CD4-positive, alpha-beta T cell (primary cell): ENCODE measurements around the gene OSBPL10. TPM values are rescaled to one million over a fixed set of nuclear protein-coding genes. Genes with fewer than 3 reads are reported as not detected.

Source experiments
- ATAC-seq: fragments of 200-7000 bp; cut with Tn5 transposase; one replicate; pipeline ENCODE4 v1.10.0; 2022; ENCODE audit warnings: mild to moderate bottlenecking; ENCODE audit not compliant: poor library complexity
- CTCF ChIA-PET: fragments of 350-600 bp; sonication (Branson Sonifier 250); formaldehyde crosslinking; loops from one replicate; lab custom pipeline; 2021; ENCODE audit warnings: antibody characterized with exemption, inconsistent platforms; lab: Charles Lee
- POLR2A ChIA-PET: fragments of 350-600 bp; sonication (Branson Sonifier 250); formaldehyde crosslinking; loops from one replicate; lab custom pipeline; 2021; ENCODE audit warnings: antibody characterized with exemption, inconsistent platforms; lab: Charles Lee
- DNase-seq, 14 experiments: peaks; one replicate each; pipeline ENCODE4 v3.0.0-alpha.2; 2013 to 2020; ENCODE audit warnings: mixed read lengths in 2 of 14
- H3K27ac ChIP-seq, 2 donors: one replicate each; pipeline versions ENCODE4 v1.5.1 to v1.7.0; 2013; ENCODE audit warnings: low read length in 2 of 2, low read depth in 1 of 2, mild to moderate bottlenecking in 1 of 2
- H3K27me3 ChIP-seq, 2 experiments: 1 replicate in 1 of 2; 2 replicates in 1 of 2; pipeline versions ENCODE4 v1.6.1 to v1.7.0; 2013; ENCODE audit warnings: low read length in 2 of 2, control low read depth in 1 of 2, mild to moderate bottlenecking in 1 of 2, moderate library complexity in 1 of 2; ENCODE audit not compliant: insufficient read depth in 2 of 2, control insufficient read depth in 1 of 2
- H3K36me3 ChIP-seq: one replicate; pipeline ENCODE4 v1.6.1; 2013; ENCODE audit warnings: low read length, control low read depth; ENCODE audit not compliant: insufficient read depth
- H3K4me1 ChIP-seq: one replicate; pipeline ENCODE4 v1.6.1; 2013; ENCODE audit warnings: low read length, control low read depth; ENCODE audit not compliant: insufficient read depth
- H3K4me3 ChIP-seq: one replicate; pipeline ENCODE4 v1.5.1; 2013; ENCODE audit warnings: mild to moderate bottlenecking, low read length, moderate library complexity
- H3K9me3 ChIP-seq, 2 experiments: 1 replicate in 1 of 2; 2 replicates in 1 of 2; pipeline versions ENCODE4 v1.6.1 to v1.7.0; 2013; ENCODE audit warnings: low read length in 2 of 2, mild to moderate bottlenecking in 2 of 2, control low read depth in 1 of 2, moderate library complexity in 1 of 2; ENCODE audit not compliant: control insufficient read depth in 1 of 2, insufficient read depth in 1 of 2
- H3K27ac Mint-ChIP-seq: one replicate; pipeline ENCODE4 v1.8.0; 2020; ENCODE audit warnings: mixed read lengths
- H3K27me3 Mint-ChIP-seq: one replicate; pipeline ENCODE4 v1.8.0; 2021; ENCODE audit warnings: mixed read lengths
- H3K36me3 Mint-ChIP-seq: one replicate; pipeline ENCODE4 v1.8.0; 2021; ENCODE audit warnings: low read depth, mixed read lengths
- H3K4me1 Mint-ChIP-seq: one replicate; pipeline ENCODE4 v1.8.0; 2021; ENCODE audit warnings: low read depth, mixed read lengths
- H3K4me3 Mint-ChIP-seq: one replicate; pipeline ENCODE4 v1.8.0; 2020; ENCODE audit warnings: mild to moderate bottlenecking, mixed read lengths
- H3K9me3 Mint-ChIP-seq: one replicate; pipeline ENCODE4 v1.8.0; 2020; ENCODE audit warnings: mixed read lengths
- intact Hi-C, 2 experiments: fragments of 100-400 bp; cut with DNase I in 1 of 2; cut with micrococcal nuclease in 1 of 2; formaldehyde crosslinking; loops; one replicate each; pipeline versions ENCODE4 v1.15.1 to v1.9.0; 2023 to 2025; cut with DNase I, micrococcal nuclease
- total RNA-seq, 174 experiments: library from RNA in 2 of 174; stranded (reverse) in 2 of 174; gene quantifications; one replicate each; pipeline ENCODE4 v1.2.3 and lab custom pipeline; 2021 to 2026
- TF ChIP-seq, protein P1 (sequence below): fragments of 200-600 bp; IDR thresholded peaks from one replicate; pipeline ENCODE4 v1.8.0; 2022; ENCODE audit warnings: antibody characterized with exemption, mild to moderate bottlenecking

The OSBPL10 gene
- total RNA-seq, 2 experiments from 2014 or later: not detected

DNA sequence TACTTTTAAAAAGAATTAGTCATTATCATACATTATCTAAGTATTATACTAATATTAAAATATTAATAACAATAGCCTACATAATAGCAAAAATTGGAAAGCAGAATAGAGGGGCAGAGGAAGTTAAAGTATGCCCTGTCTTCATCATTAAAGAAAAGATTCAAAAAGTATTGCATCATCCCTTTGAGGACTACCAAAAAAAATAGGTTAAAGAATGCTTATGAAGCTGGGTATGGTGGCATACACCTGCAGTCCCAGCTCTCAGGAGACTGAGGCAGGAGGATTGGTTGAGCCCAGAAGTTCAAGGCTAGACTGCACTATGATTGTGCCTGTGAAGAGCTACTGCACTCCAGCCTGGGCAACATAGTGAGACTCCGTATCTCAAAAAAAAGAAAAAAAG is 240.7 kb downstream of the OSBPL10 start:
- H3K9me3 Mint-ChIP-seq: no peaks in the 10 kb centered on the region
- H3K27me3 Mint-ChIP-seq: no peaks in the 10 kb centered on the region
- no peaks in the 10 kb centered on the region for H3K36me3 Mint-ChIP-seq
- Histone ChIP-seq H3K27me3 (no peaks in the 10 kb centered on the region), H3K36me3 (no peaks in the 10 kb centered on the region), H3K4me3 (no peak overlapping the region), H3K4me1 (no peaks in the 10 kb centered on the region), H3K9me3 (no peaks in the 10 kb centered on the region), H3K27ac (no peak overlapping the region)
- ATAC-seq: no peak
- H3K4me1 Mint-ChIP-seq: no peaks in the 10 kb centered on the region
- no peak overlapping the region for H3K27ac Mint-ChIP-seq
- CTCF ChIA-PET: no interaction called here
- intact Hi-C loops: no loop called here
- POLR2A ChIA-PET: no interaction called here
- DNase-seq: no peak
- no peak overlapping the region for H3K4me3 Mint-ChIP-seq
- TF ChIP-seq, protein P1, sequence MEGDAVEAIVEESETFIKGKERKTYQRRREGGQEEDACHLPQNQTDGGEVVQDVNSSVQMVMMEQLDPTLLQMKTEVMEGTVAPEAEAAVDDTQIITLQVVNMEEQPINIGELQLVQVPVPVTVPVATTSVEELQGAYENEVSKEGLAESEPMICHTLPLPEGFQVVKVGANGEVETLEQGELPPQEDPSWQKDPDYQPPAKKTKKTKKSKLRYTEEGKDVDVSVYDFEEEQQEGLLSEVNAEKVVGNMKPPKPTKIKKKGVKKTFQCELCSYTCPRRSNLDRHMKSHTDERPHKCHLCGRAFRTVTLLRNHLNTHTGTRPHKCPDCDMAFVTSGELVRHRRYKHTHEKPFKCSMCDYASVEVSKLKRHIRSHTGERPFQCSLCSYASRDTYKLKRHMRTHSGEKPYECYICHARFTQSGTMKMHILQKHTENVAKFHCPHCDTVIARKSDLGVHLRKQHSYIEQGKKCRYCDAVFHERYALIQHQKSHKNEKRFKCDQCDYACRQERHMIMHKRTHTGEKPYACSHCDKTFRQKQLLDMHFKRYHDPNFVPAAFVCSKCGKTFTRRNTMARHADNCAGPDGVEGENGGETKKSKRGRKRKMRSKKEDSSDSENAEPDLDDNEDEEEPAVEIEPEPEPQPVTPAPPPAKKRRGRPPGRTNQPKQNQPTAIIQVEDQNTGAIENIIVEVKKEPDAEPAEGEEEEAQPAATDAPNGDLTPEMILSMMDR: no peak

DNA sequence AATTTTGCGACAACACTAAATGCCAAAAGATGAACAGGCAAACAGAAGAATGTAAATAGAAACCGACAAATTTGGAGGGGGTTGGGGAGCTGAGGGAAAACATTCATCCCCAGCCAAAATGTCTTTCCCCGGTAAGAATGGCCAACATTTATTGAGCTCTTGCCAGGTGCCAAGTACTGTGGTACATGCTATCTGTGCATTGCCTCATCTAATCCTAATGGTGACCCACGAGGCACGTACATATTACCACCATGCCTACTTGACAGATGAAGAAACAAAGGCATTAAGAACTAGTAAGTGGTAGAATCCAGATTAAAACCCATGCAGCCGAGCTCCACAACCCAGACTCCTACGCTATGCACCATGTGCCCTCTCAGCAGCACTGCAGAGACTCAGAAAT is 242.7 kb downstream of the OSBPL10 start:
- H3K27ac Mint-ChIP-seq: no peak overlapping the region
- TF ChIP-seq, protein P1: no peak
- H3K36me3 Mint-ChIP-seq: no peaks in the 10 kb centered on the region
- no peaks in the 10 kb centered on the region for H3K4me1 Mint-ChIP-seq
- CTCF ChIA-PET: no interaction called here
- no peaks in the 10 kb centered on the region for H3K9me3 Mint-ChIP-seq
- DNase-seq (no peak), ATAC-seq (no peak)
- H3K27me3 Mint-ChIP-seq: no peaks in the 10 kb centered on the region
- Histone ChIP-seq H3K27ac (no peak overlapping the region), H3K27me3 (no peaks in the 10 kb centered on the region), H3K4me1 (no peaks in the 10 kb centered on the region), H3K36me3 (no peaks in the 10 kb centered on the region), H3K4me3 (no peak overlapping the region), H3K9me3 (no peaks in the 10 kb centered on the region)
- POLR2A ChIA-PET: no interaction called here
- intact Hi-C loops: no loop called here
- H3K4me3 Mint-ChIP-seq: no peak overlapping the region

DNA sequence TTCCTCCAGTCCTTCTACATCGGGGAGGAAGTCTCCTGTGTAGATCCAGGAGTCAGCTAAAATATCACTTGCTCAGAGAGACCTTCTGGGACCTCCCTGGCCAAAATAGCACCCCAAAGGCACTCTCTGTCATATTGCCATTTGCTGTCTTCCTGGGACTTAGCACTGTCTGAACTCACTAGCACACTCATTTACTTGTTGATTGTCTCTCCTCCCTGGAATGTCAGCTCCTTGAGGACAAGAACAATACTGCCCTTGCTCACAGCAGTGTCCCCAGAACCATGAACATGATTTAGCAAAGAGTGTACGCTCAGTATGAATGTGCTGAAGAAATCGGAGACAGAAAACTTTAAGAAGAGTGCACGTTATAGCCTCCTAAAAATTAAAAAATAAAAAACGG is 245.4 kb downstream of the OSBPL10 start:
- no peaks in the 10 kb centered on the region for H3K9me3 ChIP-seq
- POLR2A ChIA-PET: interaction anchor here (0.6 kb wide), 1 partner anchor 742 kb away, joined by 3 read pairs; no protein-coding TSS in a partner anchor
- H3K4me1 Mint-ChIP-seq: no peaks in the 10 kb centered on the region
- DNase-seq (no peak), ATAC-seq (no peak)
- no peak overlapping the region for H3K27ac ChIP-seq
- no peaks in the 10 kb centered on the region for H3K36me3 ChIP-seq
- H3K9me3 Mint-ChIP-seq: no peaks in the 10 kb centered on the region
- no peak overlapping the region for H3K4me3 ChIP-seq
- H3K27me3 ChIP-seq: no peaks in the 10 kb centered on the region
- no peaks in the 10 kb centered on the region for H3K4me1 ChIP-seq
- no peaks in the 10 kb centered on the region for H3K27me3 Mint-ChIP-seq
- no peaks in the 10 kb centered on the region for H3K36me3 Mint-ChIP-seq
- no peak overlapping the region for H3K27ac Mint-ChIP-seq
- no peak overlapping the region for H3K4me3 Mint-ChIP-seq
- intact Hi-C loops: no loop called here
- TF ChIP-seq, protein P1: no peak
- CTCF ChIA-PET: no interaction called here
